Ishikawa (cell line): ENCODE measurements around the gene GSK3A.

Source experiments
- CEBPB ChIP-seq: IDR thresholded peaks from 2 replicates; pipeline ENCODE4 v1.6.1; 2012
- RAD21 ChIP-seq: IDR thresholded peaks from 2 replicates; pipeline ENCODE4 v1.6.1; 2012; ENCODE audit warnings: low read depth

DNA sequence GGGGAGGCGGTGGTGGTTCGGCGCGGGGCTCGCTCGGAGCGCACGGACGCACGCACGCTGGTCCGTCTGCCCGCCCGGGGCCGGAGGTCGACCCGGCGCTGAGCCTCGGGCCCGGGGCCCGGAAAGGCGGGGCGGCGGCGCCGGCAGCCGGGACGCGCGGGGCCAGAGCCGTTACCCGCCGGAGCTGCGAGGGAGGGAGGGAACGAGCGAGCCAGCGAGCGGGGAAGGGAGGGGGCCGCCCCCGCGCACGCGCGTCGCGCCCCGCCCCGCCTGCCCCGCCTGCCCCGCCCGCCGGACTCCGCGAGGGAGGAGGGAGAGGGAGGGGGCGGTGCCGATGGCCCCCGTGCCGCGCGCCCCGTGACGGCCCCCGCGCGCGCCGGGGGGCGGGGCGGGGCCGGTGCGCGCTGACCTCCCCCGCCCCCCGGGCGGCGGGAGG is 41.7 kb upstream of the GSK3A start:
- TF ChIP-seq CEBPB, result no peak
- no peak for TF ChIP-seq RAD21
